Effector memory CD4-positive, alpha-beta T cell (primary cell): ENCODE results near the gene CDK2.
"Not testable (repeated sequence)": the region's sequence is repeated elsewhere in the genome, so short reads cannot be mapped to it uniquely, and the experiment has no call there.

ENCODE experiments used
- DNase-seq, 3 donors: peaks; one replicate each; pipeline ENCODE4 v3.0.0-alpha.2; 2020
- H3K27ac ChIP-seq: 2 replicates; pipeline ENCODE4 v1.7.0; 2013; ENCODE audit warnings: mild to moderate bottlenecking, low read length, moderate library complexity; ENCODE audit not compliant: insufficient read depth, poor library complexity, severe bottlenecking
- H3K27me3 ChIP-seq: replicated peaks from 2 replicates; pipeline ENCODE4 v1.7.0; 2013; ENCODE audit warnings: mild to moderate bottlenecking, low read length; ENCODE audit not compliant: insufficient read depth, control insufficient read depth, poor library complexity, severe bottlenecking
- H3K36me3 ChIP-seq: 2 replicates; pipeline ENCODE4 v1.7.0; 2013; ENCODE audit warnings: mild to moderate bottlenecking, low read length, moderate library complexity; ENCODE audit not compliant: control insufficient read depth, insufficient read depth
- H3K4me1 ChIP-seq: 2 replicates; pipeline ENCODE4 v1.7.0; 2013; ENCODE audit warnings: low read length, mild to moderate bottlenecking; ENCODE audit not compliant: control insufficient read depth, insufficient read depth, poor library complexity, severe bottlenecking
- H3K4me3 ChIP-seq: 2 replicates; pipeline ENCODE4 v1.7.0; 2013; ENCODE audit warnings: low read length, low read depth, mild to moderate bottlenecking; ENCODE audit not compliant: insufficient read depth, poor library complexity, severe bottlenecking
- H3K9me3 ChIP-seq: 2 replicates; pipeline ENCODE4 v1.7.0; 2013; ENCODE audit warnings: mild to moderate bottlenecking, low read length, moderate library complexity; ENCODE audit not compliant: control insufficient read depth

The CDK2 gene

GRCh38 chr12:55978393-55978792 lies 11.8 kb downstream of the CDK2 start:
- DNase-seq, result no peak
- Histone ChIP-seq H3K27ac (no peak overlapping the region), H3K9me3 (no peaks in the 10 kb centered on the region), H3K4me3 (no peak overlapping the region), H3K27me3 (no peaks in the 10 kb centered on the region), H3K4me1 (peaks cover 3% of the 10 kb centered on the region), H3K36me3 (peaks cover 12% of the 10 kb centered on the region)

- no peak overlapping the region for H3K27ac ChIP-seq
- no peak for DNase-seq
- peaks cover 18% of the 10 kb centered on the region for H3K36me3 ChIP-seq
- H3K27me3 ChIP-seq, result no peaks in the 10 kb centered on the region
- peaks cover 3% of the 10 kb centered on the region for H3K4me1 ChIP-seq
- H3K4me3 ChIP-seq, result no peak overlapping the region
- H3K9me3 ChIP-seq, result no peaks in the 10 kb centered on the region
These were observed 12.4 kb downstream of the CDK2 start for GRCh38 chr12:55979069-55979468.

GRCh38 chr12:55981882-55982281 lies 15.3 kb downstream of the CDK2 start:
- H3K4me1 ChIP-seq, H3K9me3 ChIP-seq, H3K27ac ChIP-seq, DNase-seq, H3K27me3 ChIP-seq, H3K4me3 ChIP-seq: not testable (repeated sequence)
- H3K36me3 ChIP-seq, result peaks cover 18% of the 10 kb centered on the region

GRCh38 chr12:55982319-55982936 lies 15.8 kb downstream of the CDK2 start:
- H3K36me3 ChIP-seq, result peaks cover 21% of the 10 kb centered on the region
- no peak overlapping the region for H3K27ac ChIP-seq
- H3K4me1 ChIP-seq, result no peaks in the 10 kb centered on the region

GRCh38 chr12:55983232-55983842 lies 16.7 kb downstream of the CDK2 start:
- H3K36me3 ChIP-seq, result peaks cover 22% of the 10 kb centered on the region
- no peaks in the 10 kb centered on the region for H3K27me3 ChIP-seq
- H3K4me3 ChIP-seq, result no peak overlapping the region
- no peaks in the 10 kb centered on the region for H3K9me3 ChIP-seq
- H3K27ac ChIP-seq, result no peak overlapping the region
- no peak for DNase-seq
- H3K4me1 ChIP-seq, result no peaks in the 10 kb centered on the region

More at GRCh38 chr12:55982319-55982936, 15.8 kb downstream of the CDK2 start:
- H3K4me3 ChIP-seq, result no peak overlapping the region
- DNase-seq, result no peak
- no peaks in the 10 kb centered on the region for H3K27me3 ChIP-seq
- no peaks in the 10 kb centered on the region for H3K9me3 ChIP-seq

- no peak for DNase-seq
- Histone ChIP-seq H3K4me1 (no peaks in the 10 kb centered on the region), H3K9me3 (no peaks in the 10 kb centered on the region), H3K36me3 (peaks cover 27% of the 10 kb centered on the region), H3K27me3 (no peaks in the 10 kb centered on the region), H3K4me3 (no peak overlapping the region), H3K27ac (no peak overlapping the region)
These were observed 18.2 kb downstream of the CDK2 start for GRCh38 chr12:55984861-55985260.

DNA sequence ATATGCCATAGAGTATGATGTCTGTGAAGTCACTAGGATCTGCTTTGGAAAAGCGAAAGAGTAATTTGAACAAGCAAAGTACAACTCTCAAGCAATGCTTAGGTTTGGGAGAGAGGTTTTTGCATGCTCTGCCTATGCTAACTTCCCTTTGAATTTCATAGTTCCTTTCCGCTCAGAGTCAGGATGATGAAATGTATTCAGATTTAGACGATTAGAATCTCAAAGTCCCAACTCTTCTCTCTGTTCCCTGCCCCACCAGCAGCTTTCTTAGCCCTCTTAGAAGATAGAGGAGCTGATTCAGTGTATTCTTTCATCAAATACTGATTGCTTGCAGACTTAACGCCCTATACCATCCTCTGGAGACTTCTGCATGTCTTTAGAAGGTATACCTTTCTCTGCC lies 18.7 kb downstream of the CDK2 start:
- no peak overlapping the region for H3K27ac ChIP-seq
- no peak for DNase-seq
- no peak overlapping the region for H3K4me3 ChIP-seq
- no peaks in the 10 kb centered on the region for H3K27me3 ChIP-seq
- H3K9me3 ChIP-seq, result no peaks in the 10 kb centered on the region
- H3K4me1 ChIP-seq, result no peaks in the 10 kb centered on the region
- H3K36me3 ChIP-seq, result peaks cover 28% of the 10 kb centered on the region

DNA sequence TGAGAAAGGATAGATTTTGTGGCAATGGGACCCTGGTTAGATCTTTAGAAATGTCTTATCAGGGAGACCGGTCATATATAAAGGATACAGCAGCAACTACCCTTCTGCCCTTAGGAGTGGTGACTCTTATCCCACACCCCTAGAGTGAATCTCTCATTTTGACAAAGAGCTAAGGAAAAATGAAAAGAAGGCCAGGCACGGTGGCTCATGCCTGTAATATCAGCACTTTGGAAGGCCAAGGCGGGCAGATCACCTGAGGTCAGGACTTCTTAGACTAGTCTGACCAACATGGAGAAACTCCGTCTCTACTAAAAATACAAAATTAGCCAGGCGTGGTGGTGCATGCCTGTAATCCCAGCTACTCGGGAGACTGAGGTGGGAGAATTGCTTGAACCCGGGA lies 19.3 kb downstream of the CDK2 start:
- not testable (repeated sequence) for H3K27me3 ChIP-seq, DNase-seq, H3K4me1 ChIP-seq, H3K9me3 ChIP-seq, H3K4me3 ChIP-seq, H3K27ac ChIP-seq
- peaks cover 30% of the 10 kb centered on the region for H3K36me3 ChIP-seq

DNA sequence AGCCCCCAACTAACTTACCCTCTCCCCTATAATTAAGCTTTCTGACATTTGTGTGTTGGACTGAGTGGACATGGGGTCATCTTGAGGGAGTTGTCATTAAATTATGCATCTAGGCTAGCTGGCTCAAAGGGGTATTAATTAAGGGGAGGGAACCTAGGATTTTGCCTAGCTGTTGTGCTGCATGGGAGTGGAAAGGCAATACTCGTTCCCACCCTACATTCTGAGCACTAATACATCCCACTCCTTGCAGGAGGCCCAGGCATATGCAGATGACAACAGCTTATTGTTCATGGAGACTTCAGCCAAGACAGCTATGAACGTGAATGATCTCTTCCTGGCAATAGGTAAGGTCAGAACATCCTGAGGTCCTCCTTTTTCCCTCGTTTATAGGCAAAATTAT lies 24.5 kb downstream of the CDK2 start:
- no peaks in the 10 kb centered on the region for H3K4me1 ChIP-seq
- no peak overlapping the region for H3K4me3 ChIP-seq
- H3K9me3 ChIP-seq, result no peaks in the 10 kb centered on the region
- no peak for DNase-seq
- no peaks in the 10 kb centered on the region for H3K27me3 ChIP-seq
- no peak overlapping the region for H3K27ac ChIP-seq
- peaks cover 49% of the 10 kb centered on the region for H3K36me3 ChIP-seq

DNA sequence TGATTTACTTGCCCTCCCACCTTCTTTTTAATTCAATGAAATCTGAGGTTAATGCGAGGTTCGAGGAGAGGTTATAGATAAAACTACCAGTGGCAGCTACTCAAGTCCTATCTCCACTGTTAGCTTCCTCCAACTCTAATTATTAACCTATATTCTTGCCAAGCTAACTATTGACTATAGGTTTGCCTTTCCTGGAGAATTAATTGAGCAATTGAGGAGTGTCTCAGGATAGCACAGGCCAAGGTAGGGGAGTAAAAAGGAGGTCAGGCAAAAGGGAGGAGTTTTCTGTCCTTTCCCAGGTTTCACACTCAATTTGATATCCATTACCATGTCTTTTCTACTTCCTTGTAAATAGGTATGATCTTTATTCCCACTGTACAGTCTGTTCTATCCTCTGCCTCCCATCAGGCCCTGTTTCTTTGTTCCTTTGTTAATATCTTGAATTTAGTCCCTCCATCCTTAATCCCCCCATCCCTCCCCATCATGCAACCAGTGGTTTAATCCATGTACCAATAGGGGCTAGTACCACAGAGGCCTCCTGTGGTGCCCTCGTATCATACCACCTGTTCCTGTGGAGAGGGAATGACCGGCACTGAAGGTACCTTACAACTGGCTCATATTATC lies 26.7 kb downstream of the CDK2 start:
- no peaks in the 10 kb centered on the region for H3K9me3 ChIP-seq
- H3K36me3 ChIP-seq, result peaks cover 45% of the 10 kb centered on the region
- no peak overlapping the region for H3K4me3 ChIP-seq
- no peak for DNase-seq
- H3K4me1 ChIP-seq, result peaks cover 6% of the 10 kb centered on the region
- no peak overlapping the region for H3K27ac ChIP-seq
- H3K27me3 ChIP-seq, result no peaks in the 10 kb centered on the region
